Endothelial cell of umbilical vein (primary cell): ENCODE data around the gene CBFA2T3.

ENCODE experiments used
- CTCF ChIP-seq, 2 donors: IDR thresholded peaks; 1 replicate in 1 of 2; 2 replicates in 1 of 2; pipeline ENCODE4 v1.5.1; 2011; ENCODE audit warnings: low read length in 2 of 2, mild to moderate bottlenecking in 2 of 2, moderate library complexity in 2 of 2, control low read depth in 1 of 2, inconsistent platforms in 1 of 2, low read depth in 1 of 2; ENCODE audit not compliant: insufficient read depth in 1 of 2; ENCODE audit errors: extremely low read depth in 1 of 2
- EZH2 ChIP-seq: IDR thresholded peaks from 2 replicates; pipeline ENCODE4 v1.6.1; 2012; ENCODE audit warnings: borderline replicate concordance, low read depth, mild to moderate bottlenecking, moderate library complexity, low read length, inconsistent platforms; ENCODE audit not compliant: severe bottlenecking
- FOS ChIP-seq: IDR thresholded peaks from 2 replicates; pipeline ENCODE4 v1.6.1; 2011; ENCODE audit warnings: mild to moderate bottlenecking, low read length, moderate library complexity, borderline replicate concordance; ENCODE audit not compliant: insufficient read depth
- TF ChIP-seq, protein P1 (sequence below): IDR thresholded peaks from 2 replicates; pipeline ENCODE4 v1.6.1; 2011; ENCODE audit not compliant: insufficient read depth, insufficient read length

DNA sequence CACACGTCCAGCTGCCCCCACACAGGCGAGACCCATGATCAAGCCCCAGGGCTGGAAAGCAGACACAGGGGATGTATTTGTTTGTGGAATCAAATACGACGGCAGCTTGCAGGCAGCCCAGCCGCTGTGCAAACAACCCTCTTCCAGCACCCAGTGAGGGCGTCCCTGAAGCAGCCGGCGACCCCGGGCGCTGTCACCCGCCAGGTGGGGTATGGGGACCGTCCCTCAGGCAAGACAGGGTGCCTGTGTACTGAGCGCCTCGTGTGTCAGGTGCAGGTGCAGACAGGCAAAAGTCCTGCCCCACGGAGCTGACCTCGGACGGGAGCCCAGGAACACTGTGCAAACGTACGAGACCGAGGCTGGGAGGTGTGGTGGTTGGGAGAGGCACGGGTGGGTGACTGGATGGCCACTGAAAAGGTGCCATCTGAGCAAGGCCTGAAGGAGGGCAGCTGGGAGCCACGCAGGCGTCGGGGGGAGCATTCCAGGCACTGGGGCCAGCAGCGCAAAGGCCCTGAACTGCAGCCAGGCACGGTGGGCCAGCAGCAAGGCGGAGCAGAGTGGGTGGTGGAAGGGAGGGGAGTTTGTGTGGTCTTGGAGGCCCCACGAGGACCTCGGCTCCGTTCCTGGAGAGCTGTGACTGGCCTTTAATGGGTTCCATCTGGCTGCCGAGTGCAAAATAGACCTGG lies 48.5 kb downstream of the CBFA2T3 start:
- TF ChIP-seq CTCF (IDR thresholded peaks at IDR 0.05; ENCODE audit: extremely low read depth in 1 of 2, insufficient read depth in 1 of 2, low read depth in 1 of 2, low read length in 2 of 2) (no peak), EZH2 (no peak), FOS (no peak)
- TF ChIP-seq, protein P1, sequence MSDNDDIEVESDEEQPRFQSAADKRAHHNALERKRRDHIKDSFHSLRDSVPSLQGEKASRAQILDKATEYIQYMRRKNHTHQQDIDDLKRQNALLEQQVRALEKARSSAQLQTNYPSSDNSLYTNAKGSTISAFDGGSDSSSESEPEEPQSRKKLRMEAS: no peak
